ENCODE data around the gene PLA2G4B.

GRCh38 chr15:41814534-41814933 is 24.1 kb upstream of the PLA2G4B start:
- no peak for TF ChIP-seq POLR2AphosphoS5 (IDR thresholded peaks at IDR 0.05; ENCODE audit: low read depth, low read length)
- TF ChIP-seq CTCF (IDR thresholded peaks at IDR 0.05), result no peak
- TF ChIP-seq REST (IDR thresholded peaks at IDR 0.05; ENCODE audit: insufficient read depth in 1 of 2, low read depth in 2 of 2, low read length in 1 of 2), result no peak
